Activated CD4-positive, alpha-beta T cell treated with anti-CD3 and anti-CD28 coated beads, Interleukin-2, amount 50 U/mL, for 1 hour (primary cell): ENCODE data around the gene MAPKAPK2.

ENCODE experiments used
- DNase-seq: peaks from one replicate; pipeline ENCODE4 v3.0.0-alpha.2; 2020

The MAPKAPK2 gene

GRCh38 chr1:206685334-206685768, 646 bp downstream of the MAPKAPK2 start:
- DNase-seq, result peak; percentile 28

DNA sequence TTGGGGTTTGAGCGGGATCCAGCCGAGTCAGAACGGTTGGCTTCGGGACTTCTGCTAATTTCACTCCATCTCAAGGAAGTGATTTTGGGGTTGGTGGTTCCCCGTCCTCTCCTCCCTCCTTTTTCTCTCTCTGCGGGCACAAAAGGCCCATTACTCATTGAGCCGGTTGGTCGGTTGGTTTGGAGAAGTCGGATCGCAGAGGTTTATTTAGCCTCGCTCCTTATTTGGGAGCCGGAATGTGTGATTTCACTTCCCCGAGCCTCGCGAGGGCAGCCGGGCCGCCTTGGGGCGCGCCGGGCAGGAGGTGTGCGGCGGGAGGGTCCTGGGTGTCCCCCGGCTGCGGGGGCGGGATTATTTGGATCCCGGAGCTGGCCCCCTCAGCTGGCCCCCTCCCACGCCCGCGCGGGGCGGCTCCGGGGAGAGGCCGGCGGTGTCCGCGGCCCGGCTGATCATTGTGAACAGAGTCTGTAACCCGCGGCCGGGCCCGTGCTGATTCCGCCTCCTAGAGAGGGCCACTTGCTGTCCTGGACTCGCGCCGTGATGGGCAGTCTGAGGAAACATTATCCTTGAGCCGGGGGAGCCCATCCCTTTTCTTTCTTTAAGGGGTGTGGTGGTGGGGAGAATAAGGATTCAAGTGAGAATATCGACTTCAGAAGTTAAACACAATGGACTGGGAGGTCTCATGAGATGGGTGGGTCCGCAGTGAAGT, 1.2 kb downstream of the MAPKAPK2 start:
- DNase-seq, result peak; percentile 39

- peak; percentile 18 for DNase-seq
Measured at GRCh38 chr1:206686478-206687249, 2.0 kb downstream of the MAPKAPK2 start.

- no peak for DNase-seq
Measured at GRCh38 chr1:206687251-206687914, 2.7 kb downstream of the MAPKAPK2 start.

- DNase-seq, result no peak
Measured at GRCh38 chr1:206687915-206688442, 3.3 kb downstream of the MAPKAPK2 start.

DNA sequence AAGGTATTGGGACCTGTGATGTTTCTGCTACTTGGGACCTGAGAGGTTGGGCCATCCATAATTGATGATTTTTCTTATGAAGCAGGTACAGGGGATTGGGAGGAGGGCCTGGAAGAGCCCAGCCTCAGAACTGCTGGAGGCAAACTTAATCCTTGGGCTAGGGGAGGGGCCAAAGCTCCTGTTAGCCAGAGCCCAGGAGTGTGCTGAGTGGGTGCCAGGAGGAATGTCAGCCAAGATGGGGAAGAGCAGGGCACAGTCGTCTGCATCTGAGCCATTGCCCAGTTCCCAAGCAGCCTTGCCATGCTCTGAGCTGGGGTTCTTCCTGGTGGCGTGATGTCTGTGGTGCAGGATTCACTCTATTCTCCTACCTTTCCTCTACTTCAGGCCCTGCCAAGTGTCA, 5.8 kb downstream of the MAPKAPK2 start:
- DNase-seq, result no peak

GRCh38 chr1:206691604-206692003, 6.9 kb downstream of the MAPKAPK2 start:
- no peak for DNase-seq

GRCh38 chr1:206693029-206693428, 8.3 kb downstream of the MAPKAPK2 start:
- DNase-seq, result no peak

- no peak for DNase-seq
Measured at GRCh38 chr1:206693592-206693991, 8.9 kb downstream of the MAPKAPK2 start.

GRCh38 chr1:206694171-206695124, 9.7 kb downstream of the MAPKAPK2 start:
- DNase-seq, result no peak

DNA sequence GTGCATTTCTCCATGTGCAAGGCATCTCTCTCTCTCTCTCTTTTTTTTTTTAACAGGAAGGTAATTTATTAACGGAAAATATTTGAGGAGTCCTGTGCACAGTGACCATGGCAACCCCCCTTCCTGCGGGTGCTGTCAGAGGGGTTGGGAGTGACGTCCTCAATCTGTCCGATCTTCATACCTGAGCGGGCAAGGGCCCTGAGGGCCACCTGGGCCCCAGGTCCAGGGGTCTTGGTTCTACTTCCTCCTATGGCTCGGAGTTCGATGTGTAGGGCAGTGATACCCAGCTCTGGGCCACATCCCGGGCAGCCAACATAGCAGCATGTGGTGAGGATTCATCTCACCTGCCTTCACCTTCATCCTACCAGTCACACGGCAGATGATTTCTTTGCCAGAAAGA, 11.0 kb downstream of the MAPKAPK2 start:
- DNase-seq, result no peak

- no peak for DNase-seq
Measured at GRCh38 chr1:206696812-206697585, 12.3 kb downstream of the MAPKAPK2 start.

DNA sequence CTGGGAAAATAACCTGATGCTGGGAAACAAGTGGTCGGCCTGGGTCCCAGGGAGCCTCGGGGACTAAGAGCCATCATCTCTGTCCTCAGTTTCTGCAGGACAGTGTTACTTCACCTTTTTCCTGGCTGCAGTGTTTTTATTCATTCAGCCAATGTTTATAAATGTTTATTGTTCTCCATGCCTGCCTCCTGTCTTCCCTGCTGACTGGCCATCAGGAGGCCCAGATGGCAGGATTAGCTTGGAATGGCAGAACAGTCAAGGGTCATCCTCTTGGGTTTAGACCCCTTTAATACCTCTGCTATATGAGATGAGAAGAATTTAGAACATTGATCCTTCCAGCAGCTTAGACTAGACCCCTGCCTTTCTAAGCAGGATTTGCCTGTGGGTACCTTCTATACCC, 13.3 kb downstream of the MAPKAPK2 start:
- DNase-seq, result no peak

DNA sequence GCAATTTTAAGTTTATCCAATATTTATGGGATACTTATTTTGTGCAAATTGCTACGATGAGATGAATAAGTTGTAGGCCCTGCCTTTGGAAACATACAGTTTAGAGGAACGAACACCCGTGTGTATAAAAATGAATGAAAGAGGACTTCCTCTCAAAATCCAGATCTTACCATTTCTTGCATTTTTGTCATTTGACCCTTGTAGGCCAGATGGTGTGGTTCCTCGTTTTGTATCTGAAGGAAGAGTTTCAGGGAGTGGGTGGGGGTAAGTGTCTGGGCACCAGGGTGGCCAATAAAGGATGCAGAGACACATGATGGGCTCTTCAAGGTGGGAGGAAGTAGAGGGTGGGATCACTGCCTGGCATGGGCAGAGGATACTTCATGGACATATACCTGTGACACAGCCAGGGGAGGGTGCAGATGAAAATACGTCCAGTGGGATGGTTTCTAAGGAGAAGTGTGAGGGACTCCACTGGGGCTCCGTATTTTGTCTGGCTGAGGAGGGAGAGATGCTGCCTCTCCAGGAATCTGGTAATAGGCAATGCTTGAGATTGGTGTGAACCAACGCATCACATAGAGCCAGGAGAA, 14.4 kb downstream of the MAPKAPK2 start:
- DNase-seq, result no peak

- no peak for DNase-seq
Measured at GRCh38 chr1:206699626-206700025, 14.9 kb downstream of the MAPKAPK2 start.

DNA sequence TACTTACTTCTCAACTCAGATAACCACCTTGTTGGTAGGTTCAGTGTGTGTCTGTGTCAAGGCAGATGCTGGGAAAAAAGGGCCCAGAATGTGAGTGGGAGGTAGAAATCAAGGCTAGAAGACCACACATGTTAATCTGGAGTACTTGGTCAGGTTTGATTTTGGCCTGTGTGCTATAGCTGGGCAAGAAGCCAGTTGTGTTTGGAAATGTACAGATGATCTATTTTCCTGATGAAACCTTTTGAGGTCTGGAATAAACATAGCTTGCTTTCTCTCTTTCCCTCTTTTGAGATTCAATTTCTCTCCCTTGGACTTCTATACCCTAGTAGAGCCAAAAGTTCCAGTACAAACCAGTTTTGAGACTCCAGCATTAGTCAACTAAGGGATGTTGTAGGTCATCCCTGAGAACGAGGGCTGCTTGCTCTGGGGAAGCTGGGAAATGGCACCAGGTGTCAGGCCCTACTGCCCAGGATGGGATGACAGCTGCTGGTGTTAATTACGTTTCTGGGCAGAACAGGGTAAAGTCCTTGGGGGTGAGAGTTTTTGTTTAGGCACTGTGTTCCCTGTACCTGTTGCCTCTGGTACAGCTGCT, 15.8 kb downstream of the MAPKAPK2 start:
- no peak for DNase-seq

DNA sequence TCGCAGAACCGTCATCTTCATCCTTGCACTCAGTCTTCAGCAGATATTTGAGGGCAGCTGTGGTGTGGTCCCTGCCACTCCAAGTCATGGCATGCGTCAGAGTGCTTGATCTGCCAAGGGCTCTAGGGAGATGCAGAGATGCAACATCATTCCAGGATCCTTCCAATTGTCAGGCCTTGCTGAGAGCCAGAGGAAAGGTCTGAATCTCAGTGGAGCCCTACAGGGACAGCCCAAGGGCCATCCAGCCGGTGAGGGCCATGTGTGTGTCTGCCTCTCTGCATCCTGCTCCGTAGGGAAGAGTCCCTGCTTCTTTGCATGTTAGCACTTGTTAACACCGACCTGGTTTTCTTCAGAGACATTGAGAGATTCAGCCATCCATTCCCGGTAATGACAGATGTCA, 17.6 kb downstream of the MAPKAPK2 start:
- no peak for DNase-seq

GRCh38 chr1:206702803-206703202, 18.1 kb downstream of the MAPKAPK2 start:
- DNase-seq, result no peak

GRCh38 chr1:206703661-206704060, 19.0 kb downstream of the MAPKAPK2 start:
- peak; percentile 34 for DNase-seq

DNA sequence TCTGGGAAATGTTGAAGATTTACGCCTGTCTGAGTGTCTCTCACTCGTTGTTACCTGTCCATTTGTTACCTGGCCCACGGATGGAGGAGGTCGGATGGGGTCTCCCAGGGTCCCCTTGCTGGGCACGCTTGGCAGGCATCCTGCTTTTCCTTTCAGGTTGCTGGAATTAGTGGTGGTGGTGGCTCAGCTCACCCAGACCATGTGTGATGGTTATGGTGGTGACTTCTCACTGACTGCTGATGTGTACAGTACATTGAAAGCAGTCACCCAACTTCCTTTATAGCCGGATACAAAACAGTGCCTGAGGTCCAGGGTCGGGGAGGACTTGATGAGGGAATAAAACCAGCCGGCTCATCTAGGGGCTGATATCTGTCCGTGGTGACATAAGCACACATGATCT, 19.5 kb downstream of the MAPKAPK2 start:
- DNase-seq, result no peak

- DNase-seq, result no peak
Measured at GRCh38 chr1:206705191-206705590, 20.5 kb downstream of the MAPKAPK2 start.
